Activated naive CD8-positive, alpha-beta T cell (primary cell): Measurements from ENCODE around the gene TRIO.
"Not testable (repeated sequence)": the region's sequence is repeated elsewhere in the genome, so short reads cannot be mapped to it uniquely, and the experiment has no call there.

Source experiments
- H3K27ac Mint-ChIP-seq: one replicate; pipeline ENCODE4 v1.8.0; 2021; ENCODE audit warnings: mixed read lengths
- H3K27me3 Mint-ChIP-seq: one replicate; pipeline ENCODE4 v1.8.0; 2021; ENCODE audit warnings: mixed read lengths
- H3K36me3 Mint-ChIP-seq: one replicate; pipeline ENCODE4 v1.8.0; 2021; ENCODE audit warnings: mixed read lengths
- H3K4me1 Mint-ChIP-seq: one replicate; pipeline ENCODE4 v1.8.0; 2021; ENCODE audit warnings: low read depth, mixed read lengths
- H3K4me3 Mint-ChIP-seq: one replicate; pipeline ENCODE4 v1.8.0; 2021; ENCODE audit warnings: mild to moderate bottlenecking, mixed read lengths
- H3K9me3 Mint-ChIP-seq: one replicate; pipeline ENCODE4 v1.8.0; 2021; ENCODE audit warnings: low read depth, mixed read lengths

TRIO gene

GRCh38 chr5:14142827-14143545 lies at the start of gene TRIO:
TSS of gene TRIO (plus strand) at chr5:14143342. CDS start at chr5:14143726, 384 bp downstream.
- Mint-ChIP-seq H3K9me3 (no peaks in the 10 kb centered on the region), H3K4me3 (peak within 1 kb of the TSS; percentile 83), H3K27me3 (peaks cover 30% of the 10 kb centered on the region), H3K36me3 (no peaks in the 10 kb centered on the region), H3K4me1 (peaks cover 14% of the 10 kb centered on the region), H3K27ac (no peak within 1 kb of the TSS)

GRCh38 chr5:14097380-14097779 lies 45.8 kb upstream of the TRIO start:
- not testable (repeated sequence) for H3K36me3 Mint-ChIP-seq, H3K4me1 Mint-ChIP-seq, H3K4me3 Mint-ChIP-seq, H3K27me3 Mint-ChIP-seq, H3K9me3 Mint-ChIP-seq, H3K27ac Mint-ChIP-seq

- H3K27me3 Mint-ChIP-seq: peaks cover 3% of the 10 kb centered on the region
- H3K27ac Mint-ChIP-seq: no peak overlapping the region
- H3K4me3 Mint-ChIP-seq: no peak overlapping the region
- H3K4me1 Mint-ChIP-seq: no peaks in the 10 kb centered on the region
- H3K9me3 Mint-ChIP-seq: peaks cover 4% of the 10 kb centered on the region
- no peaks in the 10 kb centered on the region for H3K36me3 Mint-ChIP-seq
Measured at GRCh38 chr5:14097998-14098471, 45.1 kb upstream of the TRIO start.

GRCh38 chr5:14100281-14100680 lies 42.9 kb upstream of the TRIO start:
- Mint-ChIP-seq H3K4me1 (no peaks in the 10 kb centered on the region), H3K4me3 (no peak overlapping the region)

GRCh38 chr5:14101922-14102321 lies 41.2 kb upstream of the TRIO start:
- Mint-ChIP-seq H3K36me3 (no peaks in the 10 kb centered on the region), H3K4me3 (no peak overlapping the region), H3K9me3 (peaks cover 9% of the 10 kb centered on the region), H3K27ac (no peak overlapping the region), H3K27me3 (peaks cover 7% of the 10 kb centered on the region), H3K4me1 (no peaks in the 10 kb centered on the region)

More at GRCh38 chr5:14100281-14100680, 42.9 kb upstream of the TRIO start:
- Mint-ChIP-seq H3K27me3 (peaks cover 3% of the 10 kb centered on the region), H3K36me3 (no peaks in the 10 kb centered on the region), H3K27ac (no peak overlapping the region), H3K9me3 (peaks cover 9% of the 10 kb centered on the region)

- H3K4me1 Mint-ChIP-seq: no peaks in the 10 kb centered on the region
- no peak overlapping the region for H3K27ac Mint-ChIP-seq
- peaks cover 8% of the 10 kb centered on the region for H3K27me3 Mint-ChIP-seq
- H3K4me3 Mint-ChIP-seq: no peak overlapping the region
- H3K36me3 Mint-ChIP-seq: no peaks in the 10 kb centered on the region
- peaks cover 9% of the 10 kb centered on the region for H3K9me3 Mint-ChIP-seq
Measured at GRCh38 chr5:14102666-14103065, 40.5 kb upstream of the TRIO start.

GRCh38 chr5:14105718-14106410 lies 37.3 kb upstream of the TRIO start:
- H3K4me3 Mint-ChIP-seq: no peak overlapping the region
- H3K27me3 Mint-ChIP-seq: peaks cover 11% of the 10 kb centered on the region
- H3K4me1 Mint-ChIP-seq: peaks cover 7% of the 10 kb centered on the region
- peaks cover 9% of the 10 kb centered on the region for H3K9me3 Mint-ChIP-seq
- no peaks in the 10 kb centered on the region for H3K36me3 Mint-ChIP-seq
- H3K27ac Mint-ChIP-seq: no peak overlapping the region

- Mint-ChIP-seq H3K9me3 (peaks cover 9% of the 10 kb centered on the region), H3K36me3 (no peaks in the 10 kb centered on the region), H3K27me3 (peaks cover 11% of the 10 kb centered on the region), H3K4me3 (no peak overlapping the region), H3K27ac (no peak overlapping the region), H3K4me1 (peaks cover 7% of the 10 kb centered on the region)
Measured at GRCh38 chr5:14107536-14107935, 35.6 kb upstream of the TRIO start.

- Mint-ChIP-seq H3K4me3 (peak overlapping the region; percentile 44), H3K9me3 (peaks cover 2% of the 10 kb centered on the region), H3K27me3 (peaks cover 11% of the 10 kb centered on the region), H3K27ac (no peak overlapping the region), H3K4me1 (peaks cover 7% of the 10 kb centered on the region), H3K36me3 (no peaks in the 10 kb centered on the region)
Measured at GRCh38 chr5:14108170-14108996, 34.8 kb upstream of the TRIO start.

- Mint-ChIP-seq H3K27me3 (peaks cover 11% of the 10 kb centered on the region), H3K4me3 (no peak overlapping the region), H3K36me3 (no peaks in the 10 kb centered on the region), H3K27ac (no peak overlapping the region), H3K9me3 (no peaks in the 10 kb centered on the region), H3K4me1 (peaks cover 7% of the 10 kb centered on the region)
Measured at GRCh38 chr5:14109041-14109747, 33.9 kb upstream of the TRIO start.

- Mint-ChIP-seq H3K9me3 (no peaks in the 10 kb centered on the region), H3K27ac (no peak overlapping the region), H3K4me1 (peaks cover 7% of the 10 kb centered on the region), H3K4me3 (no peak overlapping the region), H3K27me3 (peaks cover 11% of the 10 kb centered on the region), H3K36me3 (no peaks in the 10 kb centered on the region)
Measured at GRCh38 chr5:14109771-14110170, 33.4 kb upstream of the TRIO start.

- H3K4me3 Mint-ChIP-seq: no peak overlapping the region
- H3K27me3 Mint-ChIP-seq: peaks cover 11% of the 10 kb centered on the region
- peaks cover 7% of the 10 kb centered on the region for H3K4me1 Mint-ChIP-seq
- no peak overlapping the region for H3K27ac Mint-ChIP-seq
- no peaks in the 10 kb centered on the region for H3K9me3 Mint-ChIP-seq
- no peaks in the 10 kb centered on the region for H3K36me3 Mint-ChIP-seq
Measured at GRCh38 chr5:14110196-14110595, 32.9 kb upstream of the TRIO start.

- no peaks in the 10 kb centered on the region for H3K9me3 Mint-ChIP-seq
- H3K4me3 Mint-ChIP-seq: no peak overlapping the region
- H3K27ac Mint-ChIP-seq: no peak overlapping the region
- peaks cover 7% of the 10 kb centered on the region for H3K4me1 Mint-ChIP-seq
- peaks cover 11% of the 10 kb centered on the region for H3K27me3 Mint-ChIP-seq
- no peaks in the 10 kb centered on the region for H3K36me3 Mint-ChIP-seq
Measured at GRCh38 chr5:14110680-14111079, 32.5 kb upstream of the TRIO start.

GRCh38 chr5:14112998-14113652 lies 30.0 kb upstream of the TRIO start:
- H3K36me3 Mint-ChIP-seq: no peaks in the 10 kb centered on the region

More at GRCh38 chr5:14112998-14113652, 30.0 kb upstream of the TRIO start:
- Mint-ChIP-seq H3K27me3 (peaks cover 4% of the 10 kb centered on the region), H3K4me3 (no peak overlapping the region), H3K4me1 (peaks cover 7% of the 10 kb centered on the region), H3K27ac (no peak overlapping the region), H3K9me3 (no peaks in the 10 kb centered on the region)
